GM19023 (cell line): Measurements from ENCODE around the gene SERPING1.
A peak's percentile ranks its signal among the peaks of the same experiment; 100 is the strongest.

Source experiments
- ATAC-seq: cut with Tn5 transposase; IDR thresholded peaks from one replicate; pipeline ENCODE4 v1.9.1; 2021; ENCODE audit warnings: mild to moderate bottlenecking, moderate library complexity; ENCODE audit not compliant: unreplicated experiment

SERPING1 gene

GRCh38 chr11:57597461-57597915, at the start of gene SERPING1:
TSS of gene SERPING1 (plus strand) at chr11:57597685. CDS start at chr11:57598271, 586 bp downstream.
- no peak for ATAC-seq

- ATAC-seq, result peak; percentile 87
Observed at GRCh38 chr11:57547854-57548377, 49.6 kb upstream of the SERPING1 start.

GRCh38 chr11:57549983-57550382, 47.5 kb upstream of the SERPING1 start:
- no peak for ATAC-seq

- ATAC-seq, result no peak
Observed at GRCh38 chr11:57551941-57552340, 45.5 kb upstream of the SERPING1 start.

GRCh38 chr11:57552479-57552878, 45.0 kb upstream of the SERPING1 start:
- ATAC-seq, result no peak

GRCh38 chr11:57555393-57555792, 42.1 kb upstream of the SERPING1 start:
- ATAC-seq, result no peak

GRCh38 chr11:57556041-57556440, 41.4 kb upstream of the SERPING1 start:
- no peak for ATAC-seq

- no peak for ATAC-seq
Observed at GRCh38 chr11:57560146-57560545, 37.3 kb upstream of the SERPING1 start.

- no peak for ATAC-seq
Observed at GRCh38 chr11:57562596-57562995, 34.9 kb upstream of the SERPING1 start.

GRCh38 chr11:57566005-57566904, 31.2 kb upstream of the SERPING1 start:
- ATAC-seq, result peak; percentile 43

- peak; percentile 11 for ATAC-seq
Observed at GRCh38 chr11:57566905-57567514, 30.5 kb upstream of the SERPING1 start.

GRCh38 chr11:57567515-57568329, 29.8 kb upstream of the SERPING1 start, which contains the start of gene UBE2L6:
TSS of gene UBE2L6 (minus strand) at chr11:57567672. CDS start at chr11:57567611, 61 bp downstream.
- ATAC-seq, result peak; percentile 76

- peak; percentile 6 for ATAC-seq
Observed at GRCh38 chr11:57568330-57568766, 29.1 kb upstream of the SERPING1 start.

GRCh38 chr11:57571606-57572005, 25.9 kb upstream of the SERPING1 start:
- ATAC-seq, result no peak

GRCh38 chr11:57574061-57574460, 23.4 kb upstream of the SERPING1 start:
- no peak for ATAC-seq

- ATAC-seq, result no peak
Observed at GRCh38 chr11:57584341-57584740, 13.1 kb upstream of the SERPING1 start.

- ATAC-seq, result no peak
Observed at GRCh38 chr11:57585301-57585700, 12.2 kb upstream of the SERPING1 start.

GRCh38 chr11:57586711-57587245, 10.7 kb upstream of the SERPING1 start:
- ATAC-seq, result no peak

GRCh38 chr11:57588046-57588710, 9.3 kb upstream of the SERPING1 start:
- no peak for ATAC-seq
